Measurements from ENCODE around the gene SGMS1.
"Not testable (repeated sequence)": the region's sequence is repeated elsewhere in the genome, so short reads cannot be mapped to it uniquely, and the experiment has no call there.

The SGMS1 gene

DNA sequence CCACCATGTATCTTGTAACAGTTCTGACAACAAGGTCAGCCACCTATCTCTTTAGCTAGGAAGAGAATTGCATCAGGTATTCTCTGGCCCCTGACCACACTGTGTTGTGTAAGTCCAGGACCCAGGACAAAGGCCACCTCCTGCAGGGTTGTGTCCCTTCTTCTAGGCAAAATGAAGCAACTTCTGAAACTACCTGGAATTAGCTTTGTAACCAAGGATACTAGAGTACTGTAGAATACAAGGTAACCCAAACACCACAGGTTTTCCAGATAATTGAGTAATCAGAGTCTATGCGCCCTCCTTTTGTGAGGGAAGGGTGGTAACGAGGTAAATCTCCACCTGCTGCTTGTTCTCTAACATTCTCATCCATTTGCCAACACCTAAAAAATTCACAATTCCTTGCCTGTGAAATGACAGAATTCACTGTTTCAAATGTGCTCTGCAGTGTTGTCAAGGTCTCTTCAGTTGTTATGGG, 51.7 kb downstream of the SGMS1 start:
- in situ Hi-C loops (cut with HindIII; ENCODE audit: low pct_ligation_motif_present, low pct_unique_long_range_greater_than_20kb, low sequenced_read_pairs), result no loop called here
- DNase-seq, result no peak

DNA sequence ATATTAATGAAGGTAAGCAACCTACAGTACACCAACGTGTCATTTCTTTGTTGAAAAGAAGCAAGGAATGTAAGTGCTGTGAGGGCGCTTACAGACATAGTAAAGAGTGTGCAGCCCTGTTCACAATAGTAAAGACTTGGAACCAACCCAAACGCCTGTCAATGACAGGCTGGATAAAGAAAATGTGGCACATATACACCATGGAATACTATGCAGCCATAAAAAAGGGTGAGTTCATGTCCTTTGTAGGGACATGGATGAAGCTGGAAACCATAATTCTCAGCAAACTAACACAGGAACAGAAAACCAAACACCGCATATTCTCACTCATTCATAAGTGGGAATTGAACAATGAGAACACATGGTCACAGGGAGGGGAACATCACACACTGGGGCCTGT, 55.0 kb downstream of the SGMS1 start:
- in situ Hi-C loops (cut with HindIII; ENCODE audit: low pct_ligation_motif_present, low pct_unique_long_range_greater_than_20kb, low sequenced_read_pairs); DNase-seq: not testable (repeated sequence)

DNA sequence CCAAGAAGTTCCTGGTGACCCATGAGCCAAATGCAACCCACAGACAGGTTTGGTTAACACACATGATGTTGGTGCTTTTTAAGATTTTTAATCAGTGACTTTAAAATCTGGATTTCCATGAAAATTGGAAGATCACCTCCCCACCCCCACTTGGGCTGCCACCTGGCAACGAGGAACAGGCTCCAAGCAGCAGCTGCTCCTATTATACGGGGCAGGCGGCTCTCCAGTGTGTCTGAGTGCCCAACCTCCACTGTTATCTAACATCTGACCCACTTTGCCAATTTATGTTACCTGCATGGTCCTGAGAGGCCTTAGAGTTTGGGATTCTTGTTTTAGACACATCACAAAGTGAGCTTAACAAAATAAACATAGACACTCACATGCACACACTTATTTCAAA, 56.4 kb downstream of the SGMS1 start:
- DNase-seq, result no peak
- in situ Hi-C loops (cut with HindIII; ENCODE audit: low pct_ligation_motif_present, low pct_unique_long_range_greater_than_20kb, low sequenced_read_pairs), result no loop called here

DNA sequence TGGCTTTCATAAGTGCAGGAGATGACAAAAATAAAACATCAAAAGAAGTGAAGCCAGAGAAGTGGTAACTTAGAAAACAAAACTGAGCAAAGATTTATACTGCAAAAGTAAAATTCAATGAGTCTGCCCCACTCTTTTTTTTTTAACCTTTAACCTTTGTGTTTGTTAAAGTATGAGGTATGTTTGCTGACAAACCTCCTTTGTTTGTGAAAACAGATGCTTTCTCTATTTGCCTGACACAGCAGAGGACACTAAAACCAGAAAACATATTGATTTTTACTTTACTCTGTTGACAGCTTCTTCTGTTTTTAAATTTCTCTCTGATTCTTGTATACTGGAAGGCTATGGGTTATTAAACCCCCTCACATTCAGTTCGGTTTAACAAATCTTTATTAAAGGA, 57.6 kb downstream of the SGMS1 start:
- in situ Hi-C loops (cut with HindIII; ENCODE audit: low pct_ligation_motif_present, low pct_unique_long_range_greater_than_20kb, low sequenced_read_pairs), result no loop called here
- no peak for DNase-seq

DNA sequence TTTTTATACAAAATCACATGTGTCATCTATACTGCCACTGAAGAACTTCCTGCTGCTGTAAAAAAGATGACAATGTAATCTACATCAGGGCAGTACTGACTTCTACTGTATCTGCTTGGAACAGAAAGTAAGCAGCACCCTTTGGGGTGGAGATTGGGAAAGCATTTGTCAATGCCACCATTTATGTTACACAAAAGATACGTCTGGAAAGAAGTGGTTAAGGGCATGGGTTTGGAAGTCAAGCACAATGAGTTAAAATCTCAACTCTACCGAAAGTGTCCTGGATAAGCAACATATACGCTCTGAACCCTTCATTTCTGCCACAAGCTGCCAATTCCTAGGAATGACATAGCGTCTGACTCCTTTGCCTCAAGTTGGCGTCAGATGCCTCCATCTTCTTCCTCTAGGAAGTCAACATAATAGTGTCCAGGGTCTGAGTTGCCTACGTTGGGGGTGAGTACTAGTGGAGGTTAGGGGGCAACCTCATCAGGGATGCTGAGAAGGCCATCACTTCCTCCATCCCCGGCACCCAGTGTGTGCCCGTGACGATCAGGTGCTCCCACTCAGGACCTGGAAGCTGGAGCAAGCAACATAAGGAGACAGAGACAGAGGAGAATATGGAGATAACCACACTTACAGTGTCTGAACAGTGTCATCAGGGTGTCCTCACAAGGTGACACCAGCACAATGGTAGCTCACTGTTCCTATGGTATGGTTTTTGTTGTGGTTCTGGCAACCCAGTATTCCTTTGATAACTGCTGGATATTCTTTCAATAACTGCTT, 58.3 kb downstream of the SGMS1 start:
- in situ Hi-C loops (cut with HindIII; ENCODE audit: low pct_ligation_motif_present, low pct_unique_long_range_greater_than_20kb, low sequenced_read_pairs), result no loop called here
- no peak for DNase-seq

DNA sequence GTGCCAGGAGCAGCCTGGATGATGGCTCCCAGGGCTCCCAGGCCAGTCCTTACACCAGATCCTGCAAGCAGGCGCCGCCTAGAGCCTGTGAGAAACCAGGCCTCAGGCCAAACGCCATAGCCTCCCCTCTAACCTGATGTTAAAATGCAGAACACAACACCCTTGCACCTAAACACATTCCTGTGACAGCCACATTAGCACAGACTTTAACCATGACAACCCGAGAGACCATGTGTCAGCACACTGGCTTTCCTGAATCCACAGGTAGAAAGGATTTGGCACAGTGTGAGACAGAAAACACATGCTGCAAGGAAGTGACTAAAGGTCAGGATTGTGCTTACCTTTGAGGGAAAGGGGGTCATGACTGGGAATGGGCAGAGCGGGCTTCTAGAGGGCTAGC, 59.9 kb downstream of the SGMS1 start:
- no peak for DNase-seq
- in situ Hi-C loops (cut with HindIII; ENCODE audit: low pct_ligation_motif_present, low pct_unique_long_range_greater_than_20kb, low sequenced_read_pairs), result no loop called here

DNA sequence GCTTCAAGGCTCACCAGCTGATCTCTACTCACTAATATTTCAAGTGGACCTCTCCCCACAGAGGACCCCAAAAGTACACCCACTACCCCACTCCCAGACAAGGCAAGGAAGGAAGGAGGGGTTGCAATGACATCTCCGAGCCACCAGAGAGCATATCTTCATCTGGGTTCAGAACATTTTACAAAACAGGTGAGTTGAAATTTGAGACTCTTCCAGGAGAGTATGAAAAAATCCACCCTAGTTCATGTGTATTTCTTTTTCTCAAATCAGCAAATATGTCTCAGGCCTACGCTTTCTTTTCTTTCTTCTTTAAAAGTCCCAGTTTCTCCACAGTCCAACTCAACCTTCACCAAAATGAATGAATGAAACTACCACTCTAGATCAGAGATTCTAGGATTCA, 61.9 kb downstream of the SGMS1 start:
- in situ Hi-C loops (cut with HindIII; ENCODE audit: low pct_ligation_motif_present, low pct_unique_long_range_greater_than_20kb, low sequenced_read_pairs), result no loop called here
- peak; percentile 43 for DNase-seq

DNA sequence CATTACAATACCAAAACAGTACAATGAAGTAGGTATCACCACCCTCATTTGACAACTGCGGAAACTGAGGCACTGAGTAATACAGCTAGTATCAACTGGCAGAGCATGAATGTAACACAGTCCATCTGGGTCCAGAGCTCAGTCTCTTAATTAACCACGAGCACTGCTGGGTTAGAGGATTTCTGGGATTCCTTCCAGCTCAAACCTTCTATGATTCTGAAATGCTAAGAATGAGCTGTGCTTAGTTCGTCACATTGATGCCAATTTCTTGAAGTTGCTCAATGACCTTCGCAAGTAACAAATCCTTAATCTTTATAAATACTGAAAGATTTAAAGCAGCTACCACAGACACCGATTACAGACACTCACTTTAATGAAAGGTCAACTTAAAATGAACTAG, 62.5 kb downstream of the SGMS1 start:
- in situ Hi-C loops (cut with HindIII; ENCODE audit: low pct_ligation_motif_present, low pct_unique_long_range_greater_than_20kb, low sequenced_read_pairs), result no loop called here
- DNase-seq, result no peak

DNA sequence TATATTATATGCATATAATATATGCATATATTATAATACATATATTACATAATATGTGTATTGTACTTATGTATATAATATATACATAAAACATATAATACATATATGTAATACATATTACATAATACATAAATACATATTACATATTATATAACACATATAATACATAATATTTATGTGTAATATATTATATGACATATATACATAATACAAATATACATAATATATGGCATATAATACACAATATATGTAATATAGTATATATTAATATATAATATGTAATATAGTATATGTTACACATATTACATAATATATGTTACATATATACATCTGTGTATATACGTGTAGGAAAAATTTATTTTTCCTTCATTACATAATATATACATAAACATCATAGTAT, 63.4 kb downstream of the SGMS1 start:
- no peak for DNase-seq
- in situ Hi-C loops (cut with HindIII; ENCODE audit: low pct_ligation_motif_present, low pct_unique_long_range_greater_than_20kb, low sequenced_read_pairs), result no loop called here

DNA sequence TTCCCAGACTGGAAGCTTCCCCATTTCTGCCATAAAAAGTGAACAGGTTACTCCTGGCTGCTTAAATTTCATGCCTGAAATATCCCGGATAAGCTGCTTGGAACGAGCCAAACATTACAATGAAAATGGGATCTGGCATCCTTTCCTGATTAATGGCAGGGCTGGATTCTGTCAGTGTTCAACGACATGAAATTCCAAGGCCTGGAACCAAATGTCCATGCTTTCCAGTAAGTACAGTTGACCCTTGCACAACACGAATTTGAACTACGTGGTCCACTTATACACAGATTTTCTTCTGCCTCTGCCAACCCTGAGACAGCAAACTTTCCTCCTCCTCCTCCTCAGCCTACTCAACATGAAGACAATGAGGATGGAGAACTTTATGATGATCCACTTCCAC, 65.4 kb downstream of the SGMS1 start:
- in situ Hi-C loops (cut with HindIII; ENCODE audit: low pct_ligation_motif_present, low pct_unique_long_range_greater_than_20kb, low sequenced_read_pairs), result no loop called here
- no peak for DNase-seq

DNA sequence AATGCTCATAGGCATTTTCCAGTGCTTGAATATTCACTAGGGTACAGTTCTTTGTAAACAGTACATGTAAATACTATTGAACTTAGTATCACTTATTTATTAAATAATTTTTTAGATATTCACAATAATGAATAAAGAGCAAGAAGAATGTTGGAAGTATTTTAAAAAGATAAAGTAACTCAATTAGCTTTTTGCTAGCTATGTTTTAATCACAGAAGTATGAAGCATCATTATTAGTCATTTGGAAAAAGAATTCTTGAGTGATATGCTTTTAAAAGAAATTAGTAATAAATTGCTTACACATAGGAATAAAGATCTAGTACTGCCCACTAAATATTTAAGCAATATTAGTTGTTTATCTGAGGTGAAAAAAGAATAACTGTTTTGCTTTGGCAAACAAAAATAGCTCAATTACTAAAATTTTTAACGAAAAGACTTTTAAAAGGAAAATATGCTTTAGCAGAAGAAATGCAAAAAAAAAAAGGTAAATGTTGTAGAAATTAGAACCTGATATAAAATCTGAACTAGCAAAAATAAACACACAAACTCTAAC, 66.5 kb downstream of the SGMS1 start:
- no peak for DNase-seq
- in situ Hi-C loops (cut with HindIII; ENCODE audit: low pct_ligation_motif_present, low pct_unique_long_range_greater_than_20kb, low sequenced_read_pairs), result no loop called here

DNA sequence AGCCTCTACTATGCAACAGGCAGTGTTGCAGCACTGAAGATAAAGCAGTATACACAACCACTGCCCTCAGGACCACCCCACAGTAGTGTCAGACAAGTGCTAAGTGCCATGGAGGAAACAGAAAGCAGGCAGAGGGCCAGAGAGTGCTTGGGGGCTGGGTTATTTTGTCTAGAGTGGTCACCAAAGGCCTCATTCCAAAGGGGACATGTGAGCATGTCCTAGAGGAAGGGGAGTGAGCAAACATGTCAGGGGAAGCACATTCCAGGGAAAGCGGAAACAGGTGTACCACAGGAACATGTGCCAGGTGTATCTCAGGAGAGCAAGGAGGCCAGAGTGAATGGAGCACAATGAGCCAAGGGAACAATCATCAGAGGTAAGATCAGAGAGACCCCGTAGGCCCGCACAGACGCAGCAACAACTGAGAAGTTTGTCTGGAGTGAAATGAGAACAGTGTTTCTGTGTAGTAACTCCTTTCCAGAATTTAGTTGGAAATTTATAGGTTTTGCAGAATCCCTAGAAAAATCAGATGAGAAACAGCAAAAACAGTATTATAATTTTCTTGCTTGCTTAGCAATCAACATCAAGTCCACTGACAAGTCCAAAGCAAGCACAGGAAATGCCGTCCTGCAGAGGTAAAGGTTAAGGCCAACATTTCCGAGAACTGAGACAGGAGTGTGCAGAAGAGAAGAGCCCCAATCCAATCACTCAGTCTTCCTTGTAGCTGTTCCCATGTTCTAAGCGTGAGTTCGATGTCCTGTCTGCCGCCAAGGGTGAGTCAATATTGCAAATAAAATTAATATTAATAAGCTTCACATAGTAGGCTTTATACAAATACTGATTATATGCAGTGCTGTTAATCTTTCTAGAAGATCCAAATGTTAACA, 67.3 kb downstream of the SGMS1 start:
- no peak for DNase-seq
- in situ Hi-C loops (cut with HindIII; ENCODE audit: low pct_ligation_motif_present, low pct_unique_long_range_greater_than_20kb, low sequenced_read_pairs), result no loop called here

DNA sequence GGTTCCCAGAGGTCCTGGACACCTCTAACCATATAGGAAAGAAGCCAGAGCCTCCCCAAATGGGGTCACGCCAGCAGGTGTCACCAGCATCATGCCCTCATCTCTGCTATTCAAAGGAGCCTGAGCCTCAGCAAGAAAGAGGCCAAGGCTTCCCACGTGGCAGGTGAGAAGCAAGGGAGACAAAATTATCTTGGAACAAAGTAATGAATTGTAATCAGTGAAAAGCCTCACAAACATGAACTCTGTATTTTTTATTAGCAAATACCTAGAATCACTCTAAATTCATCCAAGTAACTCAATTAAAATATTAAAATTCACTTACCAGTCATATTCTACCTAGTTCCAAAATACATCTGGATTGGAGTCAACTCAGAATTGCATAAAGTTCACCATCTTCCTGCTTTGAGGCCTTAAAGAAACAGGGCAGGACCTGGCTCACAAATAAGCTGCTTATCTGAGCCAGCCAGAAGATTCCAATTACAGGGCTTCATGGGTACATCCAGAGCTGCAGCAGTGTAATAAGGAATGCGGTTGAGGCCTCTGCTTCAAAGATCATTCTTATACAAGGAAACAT, 68.7 kb downstream of the SGMS1 start:
- in situ Hi-C loops (cut with HindIII; ENCODE audit: low pct_ligation_motif_present, low pct_unique_long_range_greater_than_20kb, low sequenced_read_pairs), result no loop called here
- peak; percentile 27 for DNase-seq

DNA sequence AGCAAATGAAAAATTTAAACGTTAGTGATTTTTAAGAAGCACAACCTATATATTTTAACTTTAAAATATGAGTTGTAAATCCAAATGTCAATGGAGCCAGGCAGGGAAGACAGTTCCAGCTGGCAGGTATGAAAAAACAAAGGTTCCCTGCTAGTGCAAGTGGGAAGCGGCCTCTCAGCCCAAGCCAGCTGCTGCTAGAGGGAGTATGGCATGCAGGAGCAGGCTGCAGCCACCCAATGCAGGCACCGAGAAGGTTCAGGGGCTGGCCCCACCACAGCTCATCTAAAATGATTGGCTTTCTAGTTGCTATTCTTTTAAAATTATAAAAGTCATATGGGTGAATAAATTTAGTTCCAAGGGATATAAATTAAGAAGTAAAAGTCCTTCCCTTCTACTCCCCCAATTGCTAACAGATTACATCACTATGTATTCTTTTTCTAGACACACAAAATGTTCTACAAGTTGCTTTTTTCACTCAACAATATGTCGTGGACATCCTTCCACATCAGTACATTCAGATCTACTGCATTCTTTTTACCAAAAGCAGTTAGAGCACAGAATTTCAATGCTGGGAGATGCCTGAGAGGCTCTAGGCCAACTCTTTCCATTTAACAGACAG, 69.3 kb downstream of the SGMS1 start:
- in situ Hi-C loops (cut with HindIII; ENCODE audit: low pct_ligation_motif_present, low pct_unique_long_range_greater_than_20kb, low sequenced_read_pairs), result no loop called here
- DNase-seq, result no peak

DNA sequence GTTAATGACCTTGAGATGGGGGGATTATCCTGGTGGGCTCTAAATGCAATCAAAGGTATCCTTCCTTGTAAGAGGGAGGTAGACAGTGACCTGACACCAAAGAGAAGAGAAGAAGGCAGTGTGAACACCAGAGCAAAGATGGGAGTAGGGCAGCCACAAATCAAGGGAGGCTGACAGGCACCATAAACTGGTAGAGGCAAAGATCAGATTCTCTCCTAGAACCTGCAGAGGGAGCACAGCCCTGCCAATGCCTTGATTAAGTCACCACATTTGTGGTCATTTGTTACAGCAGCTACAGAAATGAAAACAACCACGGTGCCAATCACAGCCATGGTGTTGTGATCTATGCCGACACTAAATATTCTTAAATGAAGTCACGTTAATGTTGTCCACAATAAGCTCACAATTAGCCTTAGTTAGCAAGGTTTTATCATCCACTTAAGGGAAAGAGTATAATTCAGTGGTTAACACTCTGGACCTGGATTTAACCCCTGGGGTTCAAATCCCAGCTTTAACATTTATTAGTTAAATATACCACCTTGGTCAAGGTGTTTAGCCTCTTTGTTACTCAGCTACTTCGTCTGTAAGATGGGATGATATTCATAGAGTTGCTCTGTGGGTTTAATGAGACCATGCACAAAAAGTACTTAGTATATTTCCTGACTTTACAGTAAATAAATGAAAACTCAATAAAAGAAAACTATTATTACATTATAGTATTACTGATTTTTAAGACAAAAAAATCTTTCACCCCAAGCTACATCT, 70.8 kb downstream of the SGMS1 start:
- DNase-seq, result peak; percentile 35
- in situ Hi-C loops (cut with HindIII; ENCODE audit: low pct_ligation_motif_present, low pct_unique_long_range_greater_than_20kb, low sequenced_read_pairs), result no loop called here

DNA sequence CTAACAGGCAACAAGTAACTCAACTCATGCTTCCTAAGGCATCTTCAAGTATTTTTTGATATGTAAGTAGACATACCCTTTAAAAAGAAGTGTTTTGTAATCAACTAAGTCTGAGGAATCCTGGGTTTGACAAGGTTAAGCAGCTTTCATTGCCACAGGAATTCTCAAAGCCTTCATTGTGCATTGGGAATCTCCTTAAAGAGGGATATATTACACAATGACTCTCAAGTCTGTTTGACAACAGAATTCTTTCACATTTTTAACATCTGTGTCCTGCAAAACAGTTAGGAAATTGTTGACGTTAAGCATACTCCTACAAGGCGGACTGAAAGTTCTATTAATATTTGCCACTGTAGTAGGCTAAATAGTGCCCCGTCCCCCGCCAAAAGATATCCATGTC, 71.4 kb downstream of the SGMS1 start:
- no peak for DNase-seq
- in situ Hi-C loops (cut with HindIII; ENCODE audit: low pct_ligation_motif_present, low pct_unique_long_range_greater_than_20kb, low sequenced_read_pairs), result no loop called here

DNA sequence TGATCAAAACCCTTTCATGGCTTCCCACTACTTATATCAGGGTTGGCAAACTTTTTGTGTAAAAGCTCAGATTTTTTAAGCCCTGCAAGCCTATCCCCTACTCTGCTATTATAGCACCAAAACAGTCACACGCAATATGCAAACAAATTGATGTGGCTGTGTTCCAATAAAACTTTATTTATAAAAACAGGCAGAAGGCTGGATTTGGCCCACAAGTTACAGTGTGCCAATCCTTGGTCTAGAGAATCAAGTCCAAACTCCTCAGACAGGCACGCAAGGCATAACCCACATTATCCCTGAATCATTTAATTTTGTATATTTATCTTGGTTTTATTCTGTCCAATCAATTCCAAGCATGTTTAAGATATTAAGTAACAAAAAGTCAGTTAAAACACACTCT, 71.9 kb downstream of the SGMS1 start:
- in situ Hi-C loops (cut with HindIII; ENCODE audit: low pct_ligation_motif_present, low pct_unique_long_range_greater_than_20kb, low sequenced_read_pairs), result no loop called here
- DNase-seq, result no peak

DNA sequence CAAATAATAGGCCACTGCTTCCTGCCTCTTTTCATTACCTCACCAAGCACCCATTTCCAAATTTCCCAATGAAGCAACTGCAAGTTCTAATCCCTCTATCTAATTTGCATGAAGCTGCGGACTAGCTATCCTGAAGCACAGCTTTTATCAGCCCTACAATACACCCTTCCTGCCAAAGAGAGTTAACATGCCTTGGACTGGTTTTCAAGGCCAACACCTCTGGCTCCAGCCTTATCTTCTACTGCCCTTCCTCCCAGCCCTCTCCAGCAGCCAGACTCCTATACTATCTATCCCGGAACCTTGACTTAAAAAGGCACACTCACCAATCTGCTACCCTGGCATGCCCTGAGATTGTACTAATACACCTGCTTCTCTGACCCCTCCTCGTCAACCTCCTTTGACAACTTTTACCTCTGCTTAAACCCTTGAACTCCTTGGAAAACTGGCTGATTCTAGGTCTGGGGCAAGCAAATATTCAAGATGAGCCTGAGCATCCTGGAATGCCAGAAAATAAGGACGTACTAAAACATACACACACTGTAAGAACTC, 73.4 kb downstream of the SGMS1 start:
- in situ Hi-C loops (cut with HindIII; ENCODE audit: low pct_ligation_motif_present, low pct_unique_long_range_greater_than_20kb, low sequenced_read_pairs), result no loop called here

More for the DNA sequence above, 73.4 kb downstream of the SGMS1 start:
- DNase-seq, result no peak

Data from ACHN (cell line).